Left ventricle myocardium inferior (tissue), 1 donor: ENCODE measurements around the gene C1QTNF9. TPM values are rescaled to one million over a fixed set of nuclear protein-coding genes. Genes with fewer than 3 reads are reported as not detected.
"Not testable (repeated sequence)": the region's sequence is repeated elsewhere in the genome, so short reads cannot be mapped to it uniquely, and the experiment has no call there.

Experiments
- DNase-seq: peaks from one replicate; pipeline ENCODE4 v3.0.0-alpha.2; 2020
- H3K27ac ChIP-seq: fragments of 200-600 bp; replicated peaks from 2 replicates; pipeline ENCODE4 v1.8.0; 2021
- H3K27me3 ChIP-seq: fragments of 200-600 bp; 2 replicates; pipeline ENCODE4 v1.8.0; 2021; ENCODE audit warnings: low read depth
- H3K36me3 ChIP-seq: fragments of 200-600 bp; 2 replicates; pipeline ENCODE4 v1.8.0; 2021
- H3K4me1 ChIP-seq: fragments of 200-600 bp; 2 replicates; pipeline ENCODE4 v1.8.0; 2021
- H3K4me3 ChIP-seq: fragments of 200-600 bp; 2 replicates; pipeline ENCODE4 v1.8.0; 2021; ENCODE audit warnings: mild to moderate bottlenecking, moderate library complexity
- H3K9me3 ChIP-seq: fragments of 200-600 bp; replicated peaks from 2 replicates; pipeline ENCODE4 v1.8.0; 2021
- intact Hi-C: fragments of 100-400 bp; cut with micrococcal nuclease; formaldehyde crosslinking; loops from one replicate; pipeline ENCODE4 v1.11.0; 2022
- total RNA-seq: library from RNA; stranded (reverse); fragmentation: NEBNext Ultra II Directional; extraction: Animal tissue kit (Norgen Biotek cat#: 25700); gene quantifications from one replicate; pipeline ENCODE4 v1.2.1, GENCODE V29; 2021
- TF ChIP-seq, protein P1 (sequence below): fragments of 200-600 bp; IDR thresholded peaks from 2 replicates; pipeline ENCODE4 v1.8.0; 2021; ENCODE audit warnings: antibody characterized with exemption, mild to moderate bottlenecking, borderline replicate concordance
- donor health status: DM: no; HTN: yes; CAD: no; lungs with severe emphysema.

C1QTNF9 gene
- total RNA-seq, 1 donor from 2014 or later, result 3.0 TPM

DNA sequence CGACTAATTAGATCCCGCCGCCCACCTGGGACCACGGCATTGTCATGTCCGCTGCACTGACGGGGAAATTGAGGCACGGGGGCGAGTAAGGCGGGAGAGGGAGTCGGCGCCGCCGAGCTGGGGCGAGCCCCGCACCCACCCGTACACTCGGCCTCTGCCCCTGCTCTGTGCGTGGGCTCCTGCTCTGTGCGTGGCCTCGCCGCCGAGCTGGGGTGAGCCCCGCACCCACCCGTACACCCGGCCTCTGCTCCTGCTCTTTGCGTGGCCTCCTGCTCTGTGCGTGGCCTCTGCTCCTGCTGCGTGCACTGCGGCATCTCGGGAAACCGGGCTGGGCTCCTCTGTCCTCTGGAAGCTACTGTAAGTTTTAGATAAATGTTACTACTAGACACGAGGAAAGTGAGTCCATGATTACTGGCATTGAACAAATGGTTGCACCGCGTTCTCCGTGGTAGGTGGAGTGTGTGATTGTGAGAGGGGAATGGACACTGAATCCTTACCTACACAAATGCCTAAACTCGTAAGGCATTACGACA, 826 bp upstream of the C1QTNF9 start:
- peaks cover 7% of the 10 kb centered on the region for H3K36me3 ChIP-seq
- peaks cover 52% of the 10 kb centered on the region for H3K4me1 ChIP-seq
- peak overlapping the region; percentile 6 for H3K4me3 ChIP-seq
- no peak for DNase-seq
- peaks cover 9% of the 10 kb centered on the region for H3K27me3 ChIP-seq
- peak overlapping the region; percentile 75 for H3K27ac ChIP-seq
- H3K9me3 ChIP-seq, result no peaks in the 10 kb centered on the region
- TF ChIP-seq, protein P1, sequence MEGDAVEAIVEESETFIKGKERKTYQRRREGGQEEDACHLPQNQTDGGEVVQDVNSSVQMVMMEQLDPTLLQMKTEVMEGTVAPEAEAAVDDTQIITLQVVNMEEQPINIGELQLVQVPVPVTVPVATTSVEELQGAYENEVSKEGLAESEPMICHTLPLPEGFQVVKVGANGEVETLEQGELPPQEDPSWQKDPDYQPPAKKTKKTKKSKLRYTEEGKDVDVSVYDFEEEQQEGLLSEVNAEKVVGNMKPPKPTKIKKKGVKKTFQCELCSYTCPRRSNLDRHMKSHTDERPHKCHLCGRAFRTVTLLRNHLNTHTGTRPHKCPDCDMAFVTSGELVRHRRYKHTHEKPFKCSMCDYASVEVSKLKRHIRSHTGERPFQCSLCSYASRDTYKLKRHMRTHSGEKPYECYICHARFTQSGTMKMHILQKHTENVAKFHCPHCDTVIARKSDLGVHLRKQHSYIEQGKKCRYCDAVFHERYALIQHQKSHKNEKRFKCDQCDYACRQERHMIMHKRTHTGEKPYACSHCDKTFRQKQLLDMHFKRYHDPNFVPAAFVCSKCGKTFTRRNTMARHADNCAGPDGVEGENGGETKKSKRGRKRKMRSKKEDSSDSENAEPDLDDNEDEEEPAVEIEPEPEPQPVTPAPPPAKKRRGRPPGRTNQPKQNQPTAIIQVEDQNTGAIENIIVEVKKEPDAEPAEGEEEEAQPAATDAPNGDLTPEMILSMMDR, result no peak
- intact Hi-C loops, result no loop called here

DNA sequence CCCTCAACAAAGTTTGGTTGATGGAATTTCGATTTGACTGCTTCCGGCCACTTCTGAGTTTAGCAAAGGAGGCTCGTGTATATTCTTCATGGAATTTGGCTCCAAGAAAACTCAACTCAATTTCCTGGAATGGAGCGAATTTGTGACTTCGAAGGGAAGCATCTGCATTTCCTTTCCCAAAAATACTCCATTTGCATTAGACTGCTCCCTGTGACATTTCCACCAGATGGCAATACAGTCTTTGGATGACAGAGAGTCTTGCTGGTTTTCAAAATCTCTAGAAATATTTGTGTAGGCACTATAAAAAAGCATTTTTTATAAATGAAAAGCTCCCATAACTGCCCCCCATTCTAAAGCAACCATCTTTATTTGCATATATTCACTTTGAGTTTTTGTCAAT, 4.1 kb downstream of the C1QTNF9 start:
- TF ChIP-seq, protein P1, result peak; percentile 57
- DNase-seq, result no peak
- no peak overlapping the region for H3K27ac ChIP-seq
- no peak overlapping the region for H3K4me3 ChIP-seq
- H3K9me3 ChIP-seq, result no peaks in the 10 kb centered on the region
- H3K36me3 ChIP-seq, result no peaks in the 10 kb centered on the region
- peaks cover 12% of the 10 kb centered on the region for H3K4me1 ChIP-seq
- peaks cover 2% of the 10 kb centered on the region for H3K27me3 ChIP-seq
- intact Hi-C loops, result no loop called here

DNA sequence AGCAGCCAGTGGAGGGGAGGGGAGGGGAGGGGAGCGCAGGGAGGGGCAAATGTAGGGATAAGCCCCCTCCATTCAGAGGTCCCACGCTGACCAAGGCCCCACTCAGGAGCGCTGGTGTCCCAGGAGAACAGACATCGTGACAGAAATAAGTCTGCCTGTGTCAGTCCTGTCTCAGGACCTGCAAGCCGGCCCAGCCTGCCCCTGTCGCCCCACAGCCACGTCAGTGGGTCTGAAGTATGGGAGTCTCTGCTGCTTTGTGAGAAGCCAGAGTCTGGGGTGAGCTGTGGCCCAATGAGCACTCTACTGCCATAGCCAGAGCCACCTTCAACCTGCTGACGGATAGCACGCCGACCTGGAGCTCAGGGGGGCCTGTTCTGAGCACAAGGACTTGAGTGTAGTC, 8.5 kb downstream of the C1QTNF9 start:
- H3K27me3 ChIP-seq, H3K36me3 ChIP-seq, intact Hi-C loops, H3K4me3 ChIP-seq, H3K27ac ChIP-seq, DNase-seq, H3K9me3 ChIP-seq, H3K4me1 ChIP-seq: not testable (repeated sequence)

DNA sequence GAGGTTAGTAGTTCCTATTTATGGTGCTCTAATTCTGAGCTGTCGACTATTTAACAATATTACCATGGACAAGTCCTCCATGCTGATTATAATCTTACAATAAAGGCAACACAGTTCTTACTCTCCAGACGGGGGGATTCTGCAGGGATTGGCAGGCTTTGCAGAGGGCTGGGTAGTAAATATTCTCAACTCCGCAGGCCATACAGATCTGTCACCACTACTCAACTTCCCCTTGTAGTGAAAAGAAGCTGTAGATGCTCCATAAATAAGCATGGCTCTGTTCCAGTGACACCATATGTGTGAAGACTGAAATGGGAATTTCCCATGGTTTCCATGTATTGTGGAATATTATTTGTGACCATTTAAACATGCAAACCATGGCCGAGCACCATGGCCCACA, 9.5 kb downstream of the C1QTNF9 start:
- H3K4me3 ChIP-seq, intact Hi-C loops, H3K36me3 ChIP-seq, H3K27me3 ChIP-seq, H3K4me1 ChIP-seq, H3K27ac ChIP-seq, H3K9me3 ChIP-seq, DNase-seq: not testable (repeated sequence)

DNA sequence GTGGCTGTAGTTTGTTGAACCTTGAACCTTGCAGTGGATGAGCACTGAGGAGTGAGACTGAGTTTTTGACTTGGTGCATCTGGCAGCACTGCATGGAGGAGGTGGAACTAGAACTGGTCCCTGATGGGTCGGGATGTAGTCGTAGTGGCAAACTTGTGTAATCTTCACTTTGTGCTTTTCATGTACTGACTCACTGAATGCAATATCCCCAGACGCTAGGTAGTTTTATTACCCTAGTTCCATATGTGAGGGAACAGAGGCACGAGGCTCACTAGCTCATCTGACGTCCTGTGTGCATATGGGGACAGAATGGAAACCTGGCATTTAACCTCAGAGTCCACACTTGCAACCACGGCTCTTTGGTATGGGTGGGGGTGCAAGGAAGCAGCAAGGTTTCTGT, 10.3 kb downstream of the C1QTNF9 start:
- H3K9me3 ChIP-seq, H3K36me3 ChIP-seq, DNase-seq, intact Hi-C loops, H3K4me3 ChIP-seq, H3K27ac ChIP-seq, H3K4me1 ChIP-seq: not testable (repeated sequence)
- H3K27me3 ChIP-seq, result peaks cover 10% of the 10 kb centered on the region

DNA sequence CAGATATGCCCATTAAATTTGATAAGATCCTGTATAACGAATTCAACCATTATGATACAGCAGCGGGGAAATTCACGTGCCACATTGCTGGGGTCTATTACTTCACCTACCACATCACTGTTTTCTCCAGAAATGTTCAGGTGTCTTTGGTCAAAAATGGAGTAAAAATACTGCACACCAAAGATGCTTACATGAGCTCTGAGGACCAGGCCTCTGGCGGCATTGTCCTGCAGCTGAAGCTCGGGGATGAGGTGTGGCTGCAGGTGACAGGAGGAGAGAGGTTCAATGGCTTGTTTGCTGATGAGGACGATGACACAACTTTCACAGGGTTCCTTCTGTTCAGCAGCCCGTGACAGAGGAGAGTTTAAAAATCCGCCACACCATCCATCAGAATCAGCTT, 12.0 kb downstream of the C1QTNF9 start:
- H3K27me3 ChIP-seq, result peaks cover 15% of the 10 kb centered on the region
- H3K36me3 ChIP-seq, H3K4me1 ChIP-seq, H3K4me3 ChIP-seq, intact Hi-C loops, H3K27ac ChIP-seq, H3K9me3 ChIP-seq, DNase-seq: not testable (repeated sequence)

DNA sequence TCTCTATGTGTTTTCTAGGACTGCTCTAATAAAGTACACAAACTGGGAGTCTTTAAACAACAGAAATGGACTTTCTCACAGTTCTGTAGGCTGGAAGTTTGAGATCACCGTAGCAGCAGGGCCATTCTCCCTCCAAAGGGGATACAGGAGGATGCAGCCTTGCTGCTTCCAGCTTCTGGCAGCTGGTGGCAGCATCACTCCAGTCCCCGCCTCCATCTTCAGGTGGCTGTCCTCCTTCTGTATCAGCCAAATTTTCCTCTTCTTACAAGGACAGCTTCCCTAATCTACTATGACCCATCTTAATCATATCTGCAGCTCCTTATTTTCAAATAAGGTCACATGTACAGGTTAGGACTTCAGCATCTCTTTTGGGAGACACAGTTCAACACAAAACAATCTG, 13.1 kb downstream of the C1QTNF9 start:
- intact Hi-C loops, H3K36me3 ChIP-seq, H3K4me1 ChIP-seq: not testable (repeated sequence)

DNA sequence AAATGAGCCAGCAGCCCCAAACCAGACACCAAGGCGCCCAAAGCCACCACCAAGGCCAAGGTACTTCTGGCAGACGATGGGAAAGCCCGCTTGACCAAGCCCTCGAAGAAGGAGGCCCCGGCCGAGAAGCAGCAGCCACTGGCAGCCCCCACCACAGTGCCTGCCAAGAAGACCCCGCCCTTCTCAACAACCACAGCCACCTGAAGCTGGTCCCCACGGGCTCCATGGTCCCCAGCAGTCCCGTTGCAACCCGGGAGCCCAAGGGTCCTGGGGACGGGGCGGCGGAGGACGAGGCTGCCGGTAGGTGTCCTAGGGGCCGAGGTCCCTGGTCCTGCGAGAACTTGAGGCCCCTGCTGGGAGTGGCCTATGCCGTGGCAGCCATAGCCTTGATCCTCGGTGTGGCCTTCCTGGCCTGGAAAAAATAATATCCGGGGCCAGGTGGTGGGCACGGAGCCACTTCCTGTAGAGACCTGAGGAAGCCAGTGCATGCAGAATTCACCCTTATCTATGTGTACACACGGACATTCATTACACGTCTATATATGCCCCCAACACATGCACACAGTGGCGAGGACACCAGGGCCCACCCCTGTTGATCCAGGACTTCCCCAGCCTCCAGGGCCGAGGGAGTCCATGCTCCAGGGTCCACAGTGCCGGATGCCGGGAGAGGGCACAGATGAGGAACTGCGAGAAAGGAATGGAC, 13.8 kb downstream of the C1QTNF9 start:
- no peaks in the 10 kb centered on the region for H3K9me3 ChIP-seq
- H3K4me3 ChIP-seq, result no peak overlapping the region
- DNase-seq, result no peak
- intact Hi-C loops, result no loop called here
- H3K36me3 ChIP-seq, result no peaks in the 10 kb centered on the region
- TF ChIP-seq, protein P1, result no peak
- no peaks in the 10 kb centered on the region for H3K4me1 ChIP-seq
- no peak overlapping the region for H3K27ac ChIP-seq
- H3K27me3 ChIP-seq, result peaks cover 33% of the 10 kb centered on the region

More for the DNA sequence above, 13.1 kb downstream of the C1QTNF9 start:
- H3K27me3 ChIP-seq, result peaks cover 26% of the 10 kb centered on the region
- not testable (repeated sequence) for H3K9me3 ChIP-seq, DNase-seq, H3K27ac ChIP-seq, H3K4me3 ChIP-seq
